ENCODE measurements around the gene LGI4. TPM values are rescaled to one million over a fixed set of nuclear protein-coding genes. Genes with fewer than 3 reads are reported as not detected.

The LGI4 gene
- total RNA-seq, 1 experiment from 2014 or later: 0.43 TPM

DNA sequence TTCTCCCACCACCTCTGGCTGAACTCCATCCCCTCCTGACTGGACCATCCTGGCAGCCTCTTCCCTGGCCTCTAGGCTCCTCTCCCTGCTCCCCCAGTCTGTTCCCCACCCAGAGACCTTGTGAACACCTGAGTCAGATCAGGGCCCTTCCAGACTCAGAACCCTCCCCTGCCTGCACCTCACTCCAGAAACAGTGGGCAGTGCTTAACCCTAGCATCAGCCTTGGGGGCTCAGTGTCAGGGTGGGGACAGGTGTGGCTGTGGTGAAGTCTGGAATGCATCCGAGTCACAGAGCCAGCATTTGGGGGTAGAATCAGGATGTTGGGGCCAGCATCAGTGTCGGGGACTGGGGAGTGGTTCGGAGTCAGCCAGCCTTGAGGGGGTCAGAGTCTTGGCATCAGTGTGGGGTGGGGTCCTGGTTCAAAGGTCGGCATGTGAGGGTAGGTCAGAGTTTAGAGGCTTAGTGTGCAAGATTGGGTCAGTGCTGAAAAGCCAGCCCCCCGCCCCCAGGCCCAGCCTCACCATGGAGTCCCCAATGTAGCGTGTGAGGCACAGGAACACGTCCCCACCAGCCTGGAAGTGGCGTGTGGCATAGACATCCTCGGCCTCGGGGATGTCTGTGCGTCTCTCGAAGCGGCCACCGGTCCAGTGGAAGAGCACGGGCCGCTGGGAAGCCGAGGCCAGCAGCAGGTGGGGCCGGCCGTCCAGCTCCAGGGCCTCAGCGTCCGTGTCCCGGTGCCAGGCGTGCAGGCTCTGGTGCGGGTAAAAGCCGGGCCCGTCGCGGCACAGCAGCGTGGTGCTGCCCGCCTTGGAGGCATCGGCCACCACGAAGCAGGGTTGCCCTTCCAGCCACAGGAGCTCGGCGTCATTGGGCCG lies 8.9 kb downstream of the LGI4 start:
- CTCF ChIA-PET: interaction anchor here (1.8 kb wide), 1 partner anchor 16 kb away, joined by 5 read pairs; no protein-coding TSS in a partner anchor
- H3K4me1 Mint-ChIP-seq (ENCODE audit: low read depth, unreplicated experiment): peaks cover 16% of the 10 kb centered on the region
- intact Hi-C loops (cut with micrococcal nuclease; ENCODE audit: unreplicated experiment): no loop called here
- no peaks in the 10 kb centered on the region for H3K9me3 Mint-ChIP-seq (ENCODE audit: unreplicated experiment)
- Histone ChIP-seq H3K4me3 (ENCODE audit: low read depth, low read length) (no peak overlapping the region), H3K9me3 (no peaks in the 10 kb centered on the region), H3K27me3 (replicated peaks; ENCODE audit: control insufficient read depth, insufficient read depth, low read length) (no peaks in the 10 kb centered on the region), H3K4me1 (peaks cover 17% of the 10 kb centered on the region), H3K36me3 (ENCODE audit: control insufficient read depth, insufficient read depth, low read length) (0 out of 2 replicates have a peak, but pooled peaks cover 2% of the 10 kb centered on the region)
- TF ChIP-seq, protein P1, sequence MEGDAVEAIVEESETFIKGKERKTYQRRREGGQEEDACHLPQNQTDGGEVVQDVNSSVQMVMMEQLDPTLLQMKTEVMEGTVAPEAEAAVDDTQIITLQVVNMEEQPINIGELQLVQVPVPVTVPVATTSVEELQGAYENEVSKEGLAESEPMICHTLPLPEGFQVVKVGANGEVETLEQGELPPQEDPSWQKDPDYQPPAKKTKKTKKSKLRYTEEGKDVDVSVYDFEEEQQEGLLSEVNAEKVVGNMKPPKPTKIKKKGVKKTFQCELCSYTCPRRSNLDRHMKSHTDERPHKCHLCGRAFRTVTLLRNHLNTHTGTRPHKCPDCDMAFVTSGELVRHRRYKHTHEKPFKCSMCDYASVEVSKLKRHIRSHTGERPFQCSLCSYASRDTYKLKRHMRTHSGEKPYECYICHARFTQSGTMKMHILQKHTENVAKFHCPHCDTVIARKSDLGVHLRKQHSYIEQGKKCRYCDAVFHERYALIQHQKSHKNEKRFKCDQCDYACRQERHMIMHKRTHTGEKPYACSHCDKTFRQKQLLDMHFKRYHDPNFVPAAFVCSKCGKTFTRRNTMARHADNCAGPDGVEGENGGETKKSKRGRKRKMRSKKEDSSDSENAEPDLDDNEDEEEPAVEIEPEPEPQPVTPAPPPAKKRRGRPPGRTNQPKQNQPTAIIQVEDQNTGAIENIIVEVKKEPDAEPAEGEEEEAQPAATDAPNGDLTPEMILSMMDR (IDR thresholded peaks at IDR 0.05; ENCODE audit: insufficient read depth in 1 of 2, low read depth in 1 of 2, low read length in 1 of 2, severe bottlenecking in 1 of 2, unreplicated experiment in 1 of 2): no peak
- peaks cover 8% of the 10 kb centered on the region for H3K36me3 Mint-ChIP-seq (ENCODE audit: insufficient read depth, unreplicated experiment)
- peak overlapping the region; percentile 62 for H3K27ac Mint-ChIP-seq (ENCODE audit: unreplicated experiment)
- H3K4me3 Mint-ChIP-seq (ENCODE audit: unreplicated experiment): no peak overlapping the region
- H3K27me3 Mint-ChIP-seq (ENCODE audit: insufficient read depth, unreplicated experiment): no peaks in the 10 kb centered on the region
- POLR2A ChIA-PET: no interaction called here
- DNase-seq: no peak
- no TSS peak for BruUV-seq (replicated peaks)

DNA sequence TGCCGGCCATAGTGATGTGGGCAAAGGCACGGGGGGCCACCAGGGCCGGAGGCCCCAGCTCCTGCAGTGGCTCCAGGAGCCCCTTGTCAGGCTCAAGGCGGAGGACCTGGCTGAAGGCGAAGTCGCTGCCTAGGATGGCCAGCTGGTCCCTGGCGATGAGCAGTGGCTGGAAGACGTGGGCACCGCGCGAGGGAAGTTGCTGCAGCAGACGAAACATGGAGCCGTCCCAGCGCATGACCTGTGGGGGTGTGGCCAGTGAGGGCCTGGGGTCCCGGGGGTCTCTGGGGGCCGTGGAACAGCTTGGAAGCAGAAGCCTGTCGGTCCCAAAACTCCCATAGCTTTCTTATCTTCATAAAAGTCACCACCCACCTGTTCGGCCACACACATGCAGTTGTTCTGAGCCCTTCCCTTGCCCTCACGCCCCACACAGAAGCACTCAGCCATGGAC lies 9.6 kb downstream of the LGI4 start:
- BruUV-seq (replicated peaks): no TSS peak
- Histone ChIP-seq H3K9me3 (no peaks in the 10 kb centered on the region), H3K4me1 (peaks cover 14% of the 10 kb centered on the region), H3K36me3 (ENCODE audit: control insufficient read depth, insufficient read depth, low read length) (0 out of 2 replicates have a peak, but pooled peaks cover 2% of the 10 kb centered on the region), H3K4me3 (ENCODE audit: low read depth, low read length) (no peak overlapping the region), H3K27me3 (replicated peaks; ENCODE audit: control insufficient read depth, insufficient read depth, low read length) (no peaks in the 10 kb centered on the region)
- no peak for DNase-seq
- ChIA-PET POLR2A (no interaction called here), CTCF (interaction anchor here (0.9 to 1.8 kb wide), 4 partner anchors 11 to 69 kb away, joined by 4 to 8 read pairs (median 6); no protein-coding TSS in a partner anchor)
- H3K27ac Mint-ChIP-seq (ENCODE audit: unreplicated experiment): no peak overlapping the region
- TF ChIP-seq, protein P1 (IDR thresholded peaks at IDR 0.05; ENCODE audit: insufficient read depth in 1 of 2, low read depth in 1 of 2, low read length in 1 of 2, severe bottlenecking in 1 of 2, unreplicated experiment in 1 of 2): no peak
- no peak overlapping the region for H3K4me3 Mint-ChIP-seq (ENCODE audit: unreplicated experiment)
- H3K9me3 Mint-ChIP-seq (ENCODE audit: unreplicated experiment): no peaks in the 10 kb centered on the region
- H3K4me1 Mint-ChIP-seq (ENCODE audit: low read depth, unreplicated experiment): peaks cover 16% of the 10 kb centered on the region
- no peaks in the 10 kb centered on the region for H3K27me3 Mint-ChIP-seq (ENCODE audit: insufficient read depth, unreplicated experiment)
- intact Hi-C loops (cut with micrococcal nuclease; ENCODE audit: unreplicated experiment): no loop called here
- peaks cover 8% of the 10 kb centered on the region for H3K36me3 Mint-ChIP-seq (ENCODE audit: insufficient read depth, unreplicated experiment)

DNA sequence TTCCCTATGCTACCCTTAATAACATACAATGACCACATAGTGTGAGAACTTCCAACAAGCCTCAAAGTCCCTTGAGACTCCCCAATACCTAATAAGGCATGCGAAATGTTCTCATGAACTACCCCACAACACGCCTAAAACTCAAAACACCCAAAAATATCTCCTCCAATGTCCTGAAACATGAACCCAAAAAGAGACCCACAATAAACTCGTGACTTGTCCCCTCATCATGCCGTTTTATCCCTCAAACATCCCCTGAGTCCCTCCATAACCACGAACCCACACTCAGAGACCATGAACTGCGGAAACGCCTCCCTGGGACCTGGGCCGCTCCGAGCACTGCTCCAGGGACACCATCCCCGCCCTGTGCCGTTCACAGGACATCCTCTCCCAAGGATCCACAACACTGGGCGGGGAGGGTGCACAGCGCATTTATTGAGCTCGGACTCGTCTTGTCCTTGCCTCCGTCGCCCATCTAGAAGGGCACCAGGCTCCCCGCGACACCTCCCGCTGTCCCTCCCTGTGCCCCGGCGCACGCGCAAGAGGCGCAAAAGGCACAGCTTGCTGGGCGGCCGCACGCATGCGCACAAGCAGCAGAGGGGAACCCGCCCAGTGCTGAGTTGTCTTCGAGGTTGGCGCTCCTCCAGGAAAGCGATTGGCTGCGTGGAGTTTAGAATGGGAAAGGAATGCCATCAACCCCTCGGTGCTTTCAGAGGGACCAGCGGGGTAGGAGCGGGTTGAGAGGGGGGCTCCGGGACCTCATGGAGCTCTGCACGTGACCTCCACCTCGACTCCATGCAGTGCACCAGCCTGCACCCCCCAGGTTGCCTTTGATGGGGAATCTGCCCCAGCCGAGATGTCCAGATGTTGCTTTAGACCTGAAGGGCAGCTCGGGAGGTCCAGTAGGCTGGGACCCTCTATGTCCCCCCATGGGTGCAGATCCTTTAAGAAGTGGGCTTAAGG lies 10.5 kb downstream of the LGI4 start:
- Histone ChIP-seq H3K4me1 (peaks cover 6% of the 10 kb centered on the region), H3K27me3 (replicated peaks; ENCODE audit: control insufficient read depth, insufficient read depth, low read length) (no peaks in the 10 kb centered on the region), H3K36me3 (ENCODE audit: control insufficient read depth, insufficient read depth, low read length) (0 out of 2 replicates have a peak, but pooled peaks cover 2% of the 10 kb centered on the region), H3K4me3 (ENCODE audit: low read depth, low read length) (peak overlapping the region; percentile 44), H3K9me3 (no peaks in the 10 kb centered on the region)
- no peaks in the 10 kb centered on the region for H3K9me3 Mint-ChIP-seq (ENCODE audit: unreplicated experiment)
- POLR2A ChIA-PET: no interaction called here
- CTCF ChIA-PET: interaction anchor here (0.9 to 1.8 kb wide), 6 partner anchors 8 to 69 kb away, joined by 3 to 8 read pairs (median 4); no protein-coding TSS in a partner anchor
- H3K36me3 Mint-ChIP-seq (ENCODE audit: insufficient read depth, unreplicated experiment): peaks cover 8% of the 10 kb centered on the region
- TF ChIP-seq, protein P1 (IDR thresholded peaks at IDR 0.05; ENCODE audit: insufficient read depth in 1 of 2, low read depth in 1 of 2, low read length in 1 of 2, severe bottlenecking in 1 of 2, unreplicated experiment in 1 of 2): no peak
- no TSS peak for BruUV-seq (replicated peaks)
- intact Hi-C loops (cut with micrococcal nuclease; ENCODE audit: unreplicated experiment): loop anchor here (1.0 kb wide), 1 partner anchor 8 kb away; no protein-coding TSS in a partner anchor
- H3K27me3 Mint-ChIP-seq (ENCODE audit: insufficient read depth, unreplicated experiment): no peaks in the 10 kb centered on the region
- peak; percentile 93 for DNase-seq
- H3K4me3 Mint-ChIP-seq (ENCODE audit: unreplicated experiment): peak overlapping the region; percentile 82
- peaks cover 16% of the 10 kb centered on the region for H3K4me1 Mint-ChIP-seq (ENCODE audit: low read depth, unreplicated experiment)
- H3K27ac Mint-ChIP-seq (ENCODE audit: unreplicated experiment): peak overlapping the region; percentile 41

Data from Caco-2 (cell line).